VCaP (cell line): ENCODE results near the gene MARCO.

Experiments used
- H3K27ac ChIP-seq: fragments of 450-650 bp; 2 replicates; pipeline ENCODE4 v1.5.1; 2017
- TF ChIP-seq, protein P1 (sequence below): fragments of 450-650 bp; conservative IDR thresholded peaks from 2 replicates; pipeline ENCODE4 v1.5.1; 2017; ENCODE audit warnings: mild to moderate bottlenecking, moderate library complexity

The MARCO gene

DNA sequence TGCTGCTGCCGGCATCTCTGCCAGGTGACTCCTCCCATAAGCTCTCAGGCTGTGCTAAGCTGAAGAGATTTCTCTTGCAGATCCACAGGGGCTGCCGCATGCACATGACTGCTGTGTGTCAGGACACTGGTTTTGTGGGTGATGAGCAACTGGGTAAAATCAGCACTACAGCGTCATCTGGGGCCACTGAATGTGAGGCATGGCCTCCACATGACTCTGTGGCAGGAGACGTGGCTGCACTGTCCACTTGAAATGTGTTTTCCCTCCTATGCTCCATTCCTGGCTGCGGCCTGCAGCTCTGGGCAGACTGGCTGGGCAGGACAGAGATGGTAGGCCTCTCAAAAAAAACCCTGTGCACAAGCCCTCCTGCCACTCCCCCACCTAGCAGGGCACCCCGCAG, 63.6 kb downstream of the MARCO start:
- TF ChIP-seq, protein P1, sequence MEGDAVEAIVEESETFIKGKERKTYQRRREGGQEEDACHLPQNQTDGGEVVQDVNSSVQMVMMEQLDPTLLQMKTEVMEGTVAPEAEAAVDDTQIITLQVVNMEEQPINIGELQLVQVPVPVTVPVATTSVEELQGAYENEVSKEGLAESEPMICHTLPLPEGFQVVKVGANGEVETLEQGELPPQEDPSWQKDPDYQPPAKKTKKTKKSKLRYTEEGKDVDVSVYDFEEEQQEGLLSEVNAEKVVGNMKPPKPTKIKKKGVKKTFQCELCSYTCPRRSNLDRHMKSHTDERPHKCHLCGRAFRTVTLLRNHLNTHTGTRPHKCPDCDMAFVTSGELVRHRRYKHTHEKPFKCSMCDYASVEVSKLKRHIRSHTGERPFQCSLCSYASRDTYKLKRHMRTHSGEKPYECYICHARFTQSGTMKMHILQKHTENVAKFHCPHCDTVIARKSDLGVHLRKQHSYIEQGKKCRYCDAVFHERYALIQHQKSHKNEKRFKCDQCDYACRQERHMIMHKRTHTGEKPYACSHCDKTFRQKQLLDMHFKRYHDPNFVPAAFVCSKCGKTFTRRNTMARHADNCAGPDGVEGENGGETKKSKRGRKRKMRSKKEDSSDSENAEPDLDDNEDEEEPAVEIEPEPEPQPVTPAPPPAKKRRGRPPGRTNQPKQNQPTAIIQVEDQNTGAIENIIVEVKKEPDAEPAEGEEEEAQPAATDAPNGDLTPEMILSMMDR, result no peak
- H3K27ac ChIP-seq, result no peak overlapping the region

DNA sequence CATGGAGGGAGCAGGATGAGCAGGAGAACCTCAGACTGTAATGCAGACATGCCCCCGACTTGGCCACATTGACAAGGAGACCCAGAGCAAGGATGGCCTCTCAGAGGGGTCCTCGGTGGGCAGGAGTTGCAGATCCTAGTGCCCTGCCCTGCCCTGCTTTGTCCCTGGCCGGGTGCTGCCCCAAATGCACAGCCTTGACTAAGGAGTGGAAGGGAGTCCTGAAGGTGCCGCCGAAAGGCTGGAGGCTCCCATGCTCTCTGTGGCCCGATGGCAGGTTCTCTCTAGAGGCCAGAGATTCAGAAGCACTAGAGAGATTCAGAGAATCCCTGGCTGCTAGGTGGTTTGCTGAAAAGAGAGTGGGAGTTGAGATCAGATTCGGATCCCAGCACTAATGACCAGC, 64.4 kb downstream of the MARCO start:
- TF ChIP-seq, protein P1, result no peak
- no peak overlapping the region for H3K27ac ChIP-seq

DNA sequence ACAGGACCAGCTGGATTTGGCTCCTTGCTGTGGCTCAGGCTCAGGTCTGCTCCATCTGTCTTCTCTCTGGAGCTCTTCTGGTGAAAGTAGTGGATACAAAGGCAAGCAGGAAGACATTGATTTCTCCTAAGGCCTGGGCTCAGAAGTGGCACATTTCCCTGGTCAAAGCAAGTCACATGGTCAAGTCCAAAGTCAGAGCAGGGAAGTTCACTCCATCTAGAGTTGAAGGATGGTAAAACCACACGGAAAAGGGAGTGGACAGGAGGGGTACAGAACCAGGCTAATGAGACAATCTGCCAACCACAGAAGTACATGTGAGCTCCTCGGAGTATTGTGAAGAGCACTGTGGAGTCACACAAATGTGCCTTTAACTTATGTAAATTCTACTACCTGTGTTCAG, 66.1 kb downstream of the MARCO start:
- TF ChIP-seq, protein P1, result no peak; the same call in 1 of the 2 replicates
- no peak overlapping the region for H3K27ac ChIP-seq

DNA sequence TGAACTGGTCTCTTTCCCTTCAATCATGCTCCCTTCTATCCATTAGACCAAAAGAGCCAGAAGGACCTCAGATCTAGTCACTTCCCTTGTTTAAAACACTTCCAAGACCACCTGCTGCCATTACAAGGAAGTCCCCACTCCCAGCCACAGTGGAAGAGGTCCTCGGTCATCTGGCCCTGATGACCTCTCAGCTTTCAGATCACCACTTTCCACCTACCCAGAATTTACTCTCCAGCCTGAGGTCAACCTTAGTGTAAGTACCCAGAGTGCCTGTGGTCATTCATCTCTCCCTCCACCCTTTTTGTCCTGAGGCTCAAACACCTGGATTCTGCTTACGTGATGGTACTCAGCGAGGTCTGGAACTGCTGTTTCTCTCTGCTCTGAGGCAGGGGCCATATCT, 67.1 kb downstream of the MARCO start:
- TF ChIP-seq, protein P1, result no peak
- H3K27ac ChIP-seq, result no peak overlapping the region

DNA sequence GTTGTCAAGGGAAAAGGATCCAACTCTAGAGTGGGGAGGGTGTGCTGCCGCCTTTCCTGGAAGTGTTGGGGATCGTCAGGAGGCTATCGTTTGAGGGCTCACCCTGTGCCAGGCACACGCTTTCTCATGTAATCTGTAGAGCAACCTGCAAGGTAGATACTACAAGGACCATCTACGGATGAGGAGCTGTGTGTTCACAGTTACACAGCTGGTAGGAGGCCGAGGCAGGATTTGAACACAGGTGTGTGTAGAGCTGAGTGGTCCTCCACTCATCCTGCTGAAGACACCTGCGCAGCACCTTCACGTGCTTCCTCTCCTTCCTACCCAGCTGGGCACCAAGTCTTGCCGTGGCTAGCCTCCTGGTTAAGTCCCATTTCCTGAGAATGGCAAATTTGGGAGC, 68.3 kb downstream of the MARCO start:
- no peak overlapping the region for H3K27ac ChIP-seq
- TF ChIP-seq, protein P1, result no peak

DNA sequence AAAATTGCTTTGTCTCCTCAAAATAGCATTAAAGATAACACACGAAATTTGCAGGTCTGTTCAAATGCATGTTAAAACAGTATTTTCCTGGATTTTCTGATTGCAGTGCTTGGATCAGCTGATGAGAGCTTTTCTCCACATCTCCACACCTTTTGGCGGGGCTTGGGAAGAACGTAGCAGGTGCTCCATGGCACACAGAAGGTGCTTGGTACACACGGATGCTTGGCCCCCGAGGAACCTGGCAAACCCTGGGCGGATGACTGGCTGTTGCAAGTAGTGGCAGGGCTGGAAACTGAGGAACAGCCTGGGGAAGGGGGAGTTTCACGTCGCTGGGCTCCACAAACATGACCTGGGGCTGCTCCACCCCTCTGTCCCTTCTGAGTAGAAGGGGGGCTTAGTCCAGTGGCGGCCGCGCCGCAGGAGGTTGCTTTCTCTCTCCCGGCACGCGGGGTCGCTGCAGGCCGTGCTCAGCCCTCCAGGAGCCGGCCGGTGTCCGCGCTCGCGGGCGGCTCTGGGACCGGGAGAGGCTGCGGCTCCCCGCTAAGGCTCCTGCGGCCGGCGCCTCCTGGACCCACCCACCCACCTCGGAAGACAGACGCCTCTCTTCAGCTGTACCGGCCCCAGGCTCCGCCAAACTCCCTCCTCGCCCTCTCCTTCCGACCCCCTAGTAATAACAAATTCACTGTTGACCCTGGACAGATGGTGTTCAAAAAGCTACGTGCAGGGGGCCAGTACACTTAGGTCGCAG, 69.3 kb downstream of the MARCO start:
- TF ChIP-seq, protein P1, result peak; percentile 82
- H3K27ac ChIP-seq, result no peak overlapping the region

DNA sequence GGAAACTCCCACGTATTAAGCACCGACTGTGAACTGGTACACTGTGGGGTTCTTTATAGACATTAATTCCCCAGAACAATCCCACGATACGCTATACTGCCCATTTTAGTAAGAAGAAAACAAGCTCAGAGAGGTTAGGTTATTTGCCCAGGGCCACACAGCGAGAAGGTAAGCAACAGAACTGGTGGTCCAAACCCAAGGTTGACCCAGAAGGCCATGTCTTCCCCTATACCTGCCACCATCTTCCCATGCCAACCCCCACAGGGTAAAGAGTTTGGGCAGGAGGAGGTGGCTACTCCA, 69.9 kb downstream of the MARCO start:
- TF ChIP-seq, protein P1, result no peak
- no peak overlapping the region for H3K27ac ChIP-seq
